ENCODE results near the gene KCNJ14. TPM values are rescaled to one million over a fixed set of nuclear protein-coding genes. Genes with fewer than 3 reads are reported as not detected.

Gene KCNJ14
- total RNA-seq: 0.36 and 0.49 TPM in 2 replicates

GRCh38 chr19:48455171-48455907, at the start of gene KCNJ14:
KCNJ14 (plus strand) TSS chr19:48455574; CDS start chr19:48461725, 6,151 bp downstream.

GRCh38 chr19:48445606-48446481, 9.5 kb upstream of the KCNJ14 start, which contains the start of gene GRWD1:
GRWD1 (plus strand) TSS chr19:48445983; CDS start chr19:48446006, 23 bp downstream.

GRCh38 chr19:48469289-48469881, 14.0 kb downstream of the KCNJ14 start, which contains the start of gene CYTH2:
CYTH2 (plus strand) TSS chr19:48469369; CDS start chr19:48469508, 139 bp downstream.

GRCh38 chr19:48511800-48512503, 56.6 kb downstream of the KCNJ14 start, which contains the start of gene LMTK3:
LMTK3 (minus strand) TSS chr19:48511835; CDS start chr19:48511576, 259 bp downstream.

Other genes with a start within 250 kb of the KCNJ14 start
- gene CARD8, start 199.7 kb upstream of the KCNJ14 start, total RNA-seq: 12.3 and 19.5 TPM in 2 replicates
- gene ZNF114, start 185.5 kb upstream of the KCNJ14 start, total RNA-seq: 3.9 TPM in 1 of 2 replicates, not detected in the other
- gene EMP3, start 130.0 kb upstream of the KCNJ14 start, total RNA-seq: 163 and 198 TPM in 2 replicates
- 5.5 and 5.8 TPM in 2 replicates for gene TMEM143, start 91.6 kb upstream of the KCNJ14 start, total RNA-seq
- not detected in 2 replicates for gene SYNGR4, start 91.2 kb upstream of the KCNJ14 start, total RNA-seq
- 219 and 256 TPM in 2 replicates for gene KDELR1, start 64.0 kb upstream of the KCNJ14 start, total RNA-seq
- 1.1 and 1.3 TPM in 2 replicates for gene GRIN2D, start 61.9 kb upstream of the KCNJ14 start, total RNA-seq
- 41.5 and 42.6 TPM in 2 replicates for gene GRWD1, start 9.6 kb upstream of the KCNJ14 start, total RNA-seq
- gene CYTH2, start 13.8 kb downstream of the KCNJ14 start, total RNA-seq: 30.6 and 35.6 TPM in 2 replicates
- 0.49 TPM in 1 of 2 replicates, not detected in the other for gene LMTK3, start 56.3 kb downstream of the KCNJ14 start, total RNA-seq
- gene SULT2B1, start 96.6 kb downstream of the KCNJ14 start, total RNA-seq: not detected in 2 replicates
- gene SPACA4, start 151.2 kb downstream of the KCNJ14 start, total RNA-seq: not detected in 2 replicates
- gene FAM83E, start 159.5 kb downstream of the KCNJ14 start, total RNA-seq: 0.32 TPM in 1 of 2 replicates, not detected in the other
- gene RPL18, start 163.6 kb downstream of the KCNJ14 start, total RNA-seq: 2,406 and 2,632 TPM in 2 replicates
- 8.3 and 13.4 TPM in 2 replicates for gene SPHK2, start 163.9 kb downstream of the KCNJ14 start, total RNA-seq
- gene DBP, start 181.8 kb downstream of the KCNJ14 start, total RNA-seq: 1.3 and 3.6 TPM in 2 replicates
- 1.1 and 3.2 TPM in 2 replicates for gene CA11, start 190.6 kb downstream of the KCNJ14 start, total RNA-seq
- not detected in 2 replicates for gene NTN5, start 217.4 kb downstream of the KCNJ14 start, total RNA-seq
- gene FUT2, start 240.4 kb downstream of the KCNJ14 start, total RNA-seq: not detected in 2 replicates

All from cardiac atrium fibroblast (primary cell).